Keratinocyte (primary cell): ENCODE data around the gene PTPRB. TPM values are rescaled to one million over a fixed set of nuclear protein-coding genes. Genes with fewer than 3 reads are reported as not detected.

Experiments used
- DNase-seq: peaks from one replicate; pipeline ENCODE4 v3.0.0-alpha.2; 2011; ENCODE audit warnings: low read depth, missing footprints, low spot score
- FAIRE-seq: peaks from 2 replicates; lab custom pipeline; 2011; peaks lifted over from hg19 to GRCh38; lab: Jason Lieb, UNC
- H2AFZ ChIP-seq: 2 replicates; pipeline ENCODE4 v1.6.0; 2012; ENCODE audit warnings: low read length, control low read depth, inconsistent platforms; ENCODE audit not compliant: control insufficient read depth
- H3K27ac ChIP-seq: 2 replicates; pipeline ENCODE4 v1.5.1; 2011; ENCODE audit warnings: low read length; ENCODE audit not compliant: control insufficient read depth, insufficient read depth
- H3K27me3 ChIP-seq: 3 replicates; pipeline ENCODE4 v1.6.0; 2011; ENCODE audit warnings: low read length; ENCODE audit not compliant: control insufficient read depth, insufficient read depth; ENCODE audit errors: extremely low read depth
- H3K36me3 ChIP-seq, 2 experiments: 2 replicates in 1 of 2; 3 replicates in 1 of 2; pipeline ENCODE4 v1.5.1; 2011; ENCODE audit warnings: low read length in 2 of 2, mild to moderate bottlenecking in 1 of 2; ENCODE audit not compliant: control insufficient read depth in 2 of 2, insufficient read depth in 2 of 2; ENCODE audit errors: extremely low read depth in 1 of 2
- H3K4me1 ChIP-seq: 3 replicates; pipeline ENCODE4 v1.5.1; 2011; ENCODE audit warnings: low read length; ENCODE audit not compliant: control insufficient read depth, insufficient read depth; ENCODE audit errors: extremely low read depth
- H3K4me2 ChIP-seq: 3 replicates; pipeline ENCODE4 v1.6.0; 2011; ENCODE audit warnings: low read depth, low read length; ENCODE audit not compliant: control insufficient read depth, insufficient read depth; ENCODE audit errors: extremely low read depth
- H3K4me3 ChIP-seq, 3 experiments: fragments of 200-600 bp in 1 of 3; sonication (generic) in 1 of 3; 2 replicates in 2 of 3; 3 replicates in 1 of 3; pipeline ENCODE4 v1.5.1; 2011 to 2016; ENCODE audit warnings: low read length in 3 of 3, mild to moderate bottlenecking in 3 of 3, control low read depth in 2 of 3, inconsistent platforms in 1 of 3, low read depth in 1 of 3, mixed read lengths in 1 of 3, mixed run types in 1 of 3, moderate library complexity in 1 of 3; ENCODE audit not compliant: control insufficient read depth in 2 of 3, insufficient read depth in 2 of 3; ENCODE audit errors: extremely low read depth in 1 of 3
- H3K79me2 ChIP-seq: 2 replicates; pipeline ENCODE4 v1.6.0; 2012; ENCODE audit warnings: low read length; ENCODE audit not compliant: control insufficient read depth, insufficient read depth
- H3K9ac ChIP-seq: 3 replicates; pipeline ENCODE4 v1.6.0; 2011; ENCODE audit warnings: low read length; ENCODE audit not compliant: control insufficient read depth, insufficient read depth; ENCODE audit errors: extremely low read depth
- H3K9me1 ChIP-seq: 3 replicates; pipeline ENCODE4 v1.6.0; 2011; ENCODE audit warnings: low read length; ENCODE audit not compliant: control insufficient read depth, insufficient read depth; ENCODE audit errors: extremely low read depth
- H3K9me3 ChIP-seq: 2 replicates; pipeline ENCODE4 v1.5.1; 2012; ENCODE audit warnings: low read depth, low read length; ENCODE audit not compliant: control insufficient read depth
- H4K20me1 ChIP-seq: 3 replicates; pipeline ENCODE4 v1.6.0; 2011; ENCODE audit warnings: low read length; ENCODE audit not compliant: control insufficient read depth, insufficient read depth; ENCODE audit errors: extremely low read depth
- EZH2 ChIP-seq: IDR thresholded peaks from one replicate; pipeline ENCODE4 v1.6.1; 2012; ENCODE audit warnings: inconsistent platforms, mild to moderate bottlenecking, low read length, moderate library complexity
- dilution Hi-C: fragments of 300-500 bp; cut with MboI; formaldehyde crosslinking; loops from one replicate; pipeline ENCODE4 v1.7.0; 2020; ENCODE audit warnings: low sequenced_read_pairs; ENCODE audit not compliant: extremely low pct_ligation_motif_present
- polyA plus RNA-seq, 5 experiments: library from polyadenylated mRNA; depleted of rRNA in 3 of 5; stranded (reverse) in 3 of 5; stranded (forward) in 1 of 5; unstranded in 1 of 5; fragments of >200 nt; gene quantifications; 1 replicate in 1 of 5; 2 replicates in 3 of 5; 3 replicates in 1 of 5; pipeline versions ENCODE4 v1.2.1 to v1.2.3, GENCODE V29; 2011 to 2012; ENCODE audit warnings: missing spikeins in 2 of 5, low read depth in 1 of 5, low replicate concordance in 1 of 5
- TF ChIP-seq, protein P1 (sequence below), 3 experiments: IDR thresholded peaks in 1 of 3; conservative IDR thresholded peaks in 1 of 3; optimal IDR thresholded peaks in 1 of 3; 2 replicates in 2 of 3; 3 replicates in 1 of 3; pipeline versions ENCODE3 to v1.5.1; 2011; ENCODE audit warnings: low read length in 3 of 3, mild to moderate bottlenecking in 3 of 3, moderate library complexity in 2 of 3, control low read depth in 1 of 3, inconsistent platforms in 1 of 3; ENCODE audit not compliant: insufficient read depth in 2 of 3; ENCODE audit errors: extremely low read depth in 1 of 3

The PTPRB gene
- polyA plus RNA-seq, 1 donor (not counting 4 experiments of a cell fraction or from before 2014, with no cell fraction given): 0.46 TPM

DNA sequence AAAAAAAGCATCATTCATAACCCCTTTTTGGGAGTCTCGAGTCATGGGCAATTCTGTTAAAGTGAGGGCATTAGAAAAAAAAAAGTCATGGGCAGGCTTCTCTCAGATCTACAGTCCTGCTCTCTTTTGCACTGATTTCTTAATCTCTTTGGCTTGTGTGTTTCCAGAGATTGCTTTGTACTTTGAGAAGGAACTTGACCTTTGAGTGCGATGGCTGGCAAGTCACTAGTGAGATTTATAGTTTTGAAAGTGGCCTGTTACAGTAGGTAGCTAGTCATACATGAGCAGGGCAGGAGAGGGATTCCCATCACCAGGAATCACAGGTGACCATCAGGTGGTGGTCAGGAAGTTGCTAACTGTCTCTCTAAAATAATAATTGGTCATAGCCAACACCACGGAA, 151.5 kb downstream of the PTPRB start:
- H3K9me3 ChIP-seq: no peaks in the 10 kb centered on the region
- no peak overlapping the region for H3K4me3 ChIP-seq
- no peak for DNase-seq
- H3K79me2 ChIP-seq: no peaks in the 10 kb centered on the region
- no peak overlapping the region for H3K4me2 ChIP-seq
- no peak for FAIRE-seq
- no peak overlapping the region for H3K27ac ChIP-seq
- no peaks in the 10 kb centered on the region for H3K9me1 ChIP-seq
- no peak overlapping the region for H3K9ac ChIP-seq
- peaks cover 2% of the 10 kb centered on the region for H3K4me1 ChIP-seq
- no peaks in the 10 kb centered on the region for H3K27me3 ChIP-seq
- H2AFZ ChIP-seq: no peak overlapping the region
- no peaks in the 10 kb centered on the region for H4K20me1 ChIP-seq
- dilution Hi-C loops: no loop called here
- TF ChIP-seq, protein P1, sequence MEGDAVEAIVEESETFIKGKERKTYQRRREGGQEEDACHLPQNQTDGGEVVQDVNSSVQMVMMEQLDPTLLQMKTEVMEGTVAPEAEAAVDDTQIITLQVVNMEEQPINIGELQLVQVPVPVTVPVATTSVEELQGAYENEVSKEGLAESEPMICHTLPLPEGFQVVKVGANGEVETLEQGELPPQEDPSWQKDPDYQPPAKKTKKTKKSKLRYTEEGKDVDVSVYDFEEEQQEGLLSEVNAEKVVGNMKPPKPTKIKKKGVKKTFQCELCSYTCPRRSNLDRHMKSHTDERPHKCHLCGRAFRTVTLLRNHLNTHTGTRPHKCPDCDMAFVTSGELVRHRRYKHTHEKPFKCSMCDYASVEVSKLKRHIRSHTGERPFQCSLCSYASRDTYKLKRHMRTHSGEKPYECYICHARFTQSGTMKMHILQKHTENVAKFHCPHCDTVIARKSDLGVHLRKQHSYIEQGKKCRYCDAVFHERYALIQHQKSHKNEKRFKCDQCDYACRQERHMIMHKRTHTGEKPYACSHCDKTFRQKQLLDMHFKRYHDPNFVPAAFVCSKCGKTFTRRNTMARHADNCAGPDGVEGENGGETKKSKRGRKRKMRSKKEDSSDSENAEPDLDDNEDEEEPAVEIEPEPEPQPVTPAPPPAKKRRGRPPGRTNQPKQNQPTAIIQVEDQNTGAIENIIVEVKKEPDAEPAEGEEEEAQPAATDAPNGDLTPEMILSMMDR (optimal IDR thresholded peaks at IDR 0.05 in 1 of 3, IDR thresholded peaks at IDR 0.05 in 1 of 3, conservative IDR thresholded peaks at IDR 0.05 in 1 of 3; ENCODE audit: extremely low read depth in 1 of 3, insufficient read depth in 2 of 3, low read length in 3 of 3): no peak
- no peak for TF ChIP-seq EZH2
- H3K36me3 ChIP-seq: no peaks in the 10 kb centered on the region

DNA sequence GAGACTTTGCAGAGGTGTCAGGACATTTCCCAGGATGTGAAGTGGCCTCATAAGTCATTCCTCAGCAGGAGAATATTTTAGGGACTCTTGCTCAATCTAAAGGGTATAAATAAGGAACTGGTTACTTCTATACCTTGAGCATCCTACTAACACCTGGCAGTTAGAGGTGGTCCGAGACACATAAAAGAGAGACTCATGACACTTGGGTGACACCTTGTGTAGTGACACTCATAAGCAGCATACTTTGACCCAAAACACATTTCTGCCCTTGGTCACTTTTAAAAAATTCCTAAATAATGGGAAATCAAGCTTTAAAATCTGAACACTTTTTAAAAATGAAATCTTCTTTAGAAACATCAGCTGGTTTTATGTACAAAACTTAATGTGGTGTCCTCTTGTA, 152.8 kb downstream of the PTPRB start:
- Histone ChIP-seq H3K79me2 (no peaks in the 10 kb centered on the region), H3K27ac (no peak overlapping the region), H3K9ac (no peak overlapping the region), H3K4me1 (peaks cover 2% of the 10 kb centered on the region), H2AFZ (no peak overlapping the region), H3K9me1 (no peaks in the 10 kb centered on the region), H3K4me3 (no peak overlapping the region), H4K20me1 (no peaks in the 10 kb centered on the region), H3K36me3 (no peaks in the 10 kb centered on the region), H3K27me3 (no peaks in the 10 kb centered on the region), H3K4me2 (no peak overlapping the region), H3K9me3 (no peaks in the 10 kb centered on the region)
- DNase-seq: no peak
- no peak for FAIRE-seq
- TF ChIP-seq EZH2: no peak
- TF ChIP-seq, protein P1 (optimal IDR thresholded peaks at IDR 0.05 in 1 of 3, IDR thresholded peaks at IDR 0.05 in 1 of 3, conservative IDR thresholded peaks at IDR 0.05 in 1 of 3; ENCODE audit: extremely low read depth in 1 of 3, insufficient read depth in 2 of 3, low read length in 3 of 3): no peak
- dilution Hi-C loops: no loop called here
